ENCODE measurements around the gene DCANP1.

Gene DCANP1

GRCh38 chr5:135438636-135439221, 8.4 kb downstream of the DCANP1 start:
- in situ Hi-C loops (cut with MboI; ENCODE audit: low pct_unique_long_range_greater_than_20kb, low sequenced_read_pairs, unreplicated experiment): no loop called here
- TF ChIP-seq CTCF (IDR thresholded peaks at IDR 0.05; ENCODE audit: extremely low read depth, insufficient read depth, missing control alignments): no peak
- DNase-seq (ENCODE audit: low spot score): no peak

- TF ChIP-seq CTCF (IDR thresholded peaks at IDR 0.05; ENCODE audit: extremely low read depth, insufficient read depth, missing control alignments): no peak
- no peak for DNase-seq (ENCODE audit: low spot score)
- in situ Hi-C loops (cut with MboI; ENCODE audit: low pct_unique_long_range_greater_than_20kb, low sequenced_read_pairs, unreplicated experiment): no loop called here
Observed at GRCh38 chr5:135437796-135438560, 9.2 kb downstream of the DCANP1 start.

- DNase-seq (ENCODE audit: low spot score): peak; percentile 17
- in situ Hi-C loops (cut with MboI; ENCODE audit: low pct_unique_long_range_greater_than_20kb, low sequenced_read_pairs, unreplicated experiment): no loop called here
- no peak for TF ChIP-seq CTCF (IDR thresholded peaks at IDR 0.05; ENCODE audit: extremely low read depth, insufficient read depth, missing control alignments)
Observed at GRCh38 chr5:135437422-135437795, 9.7 kb downstream of the DCANP1 start.

- in situ Hi-C loops (cut with MboI; ENCODE audit: low pct_unique_long_range_greater_than_20kb, low sequenced_read_pairs, unreplicated experiment): no loop called here
- no peak for DNase-seq (ENCODE audit: low spot score)
- TF ChIP-seq CTCF (IDR thresholded peaks at IDR 0.05; ENCODE audit: extremely low read depth, insufficient read depth, missing control alignments): no peak
Observed at GRCh38 chr5:135436951-135437418, 10.2 kb downstream of the DCANP1 start.

- no peak for TF ChIP-seq CTCF (IDR thresholded peaks at IDR 0.05; ENCODE audit: extremely low read depth, insufficient read depth, missing control alignments)
- in situ Hi-C loops (cut with MboI; ENCODE audit: low pct_unique_long_range_greater_than_20kb, low sequenced_read_pairs, unreplicated experiment): no loop called here
- no peak for DNase-seq (ENCODE audit: low spot score)
Observed at GRCh38 chr5:135435467-135436330, 11.4 kb downstream of the DCANP1 start.

GRCh38 chr5:135434591-135435466, 12.3 kb downstream of the DCANP1 start:
- no peak for TF ChIP-seq CTCF (IDR thresholded peaks at IDR 0.05; ENCODE audit: extremely low read depth, insufficient read depth, missing control alignments)
- in situ Hi-C loops (cut with MboI; ENCODE audit: low pct_unique_long_range_greater_than_20kb, low sequenced_read_pairs, unreplicated experiment): no loop called here
- no peak for DNase-seq (ENCODE audit: low spot score)
